HL-60 (cell line): ENCODE measurements around the gene STAMBPL1.

Experiments used
- DNase-seq, 2 experiments: peaks; one replicate each; pipeline ENCODE4 v3.0.0-alpha.2; 2010 to 2020; ENCODE audit warnings: low read depth in 1 of 2, low spot score in 1 of 2
- H3K27ac ChIP-seq: fragments of 250-450 bp; sonication (Bioruptor Pico); replicated peaks from 2 replicates; pipeline ENCODE4 v1.5.1; 2020; ENCODE audit warnings: mild to moderate bottlenecking, moderate library complexity
- H3K27me3 ChIP-seq: fragments of 250-450 bp; sonication (Bioruptor Pico); 2 replicates; pipeline ENCODE4 v1.5.1; 2021; ENCODE audit warnings: mild to moderate bottlenecking, moderate library complexity; ENCODE audit not compliant: insufficient read depth, poor library complexity, severe bottlenecking
- H3K4me3 ChIP-seq: replicated peaks from 2 replicates; pipeline ENCODE4 v1.5.1; 2011; ENCODE audit warnings: mild to moderate bottlenecking, control low read depth, low read length; ENCODE audit not compliant: insufficient read depth
- GABPA ChIP-seq: IDR thresholded peaks from 2 replicates; pipeline ENCODE4 v1.6.1; 2012; ENCODE audit warnings: low read depth
- POLR2AphosphoS5 ChIP-seq: IDR thresholded peaks from 2 replicates; pipeline ENCODE4 v1.6.1; 2012; ENCODE audit warnings: low read depth
- REST ChIP-seq: IDR thresholded peaks from 2 replicates; pipeline ENCODE4 v1.6.1; 2012; ENCODE audit warnings: low read depth; ENCODE audit not compliant: insufficient replicate concordance
- SPI1 ChIP-seq: IDR thresholded peaks from 2 replicates; pipeline ENCODE4 v1.6.1; 2012; ENCODE audit warnings: low read depth, mild to moderate bottlenecking, borderline replicate concordance
- TF ChIP-seq, protein P1 (sequence below): IDR thresholded peaks from one replicate; pipeline ENCODE4 v1.5.1; 2011; ENCODE audit warnings: low read length, control low read depth, inconsistent platforms; ENCODE audit not compliant: insufficient read depth

STAMBPL1 gene

DNA sequence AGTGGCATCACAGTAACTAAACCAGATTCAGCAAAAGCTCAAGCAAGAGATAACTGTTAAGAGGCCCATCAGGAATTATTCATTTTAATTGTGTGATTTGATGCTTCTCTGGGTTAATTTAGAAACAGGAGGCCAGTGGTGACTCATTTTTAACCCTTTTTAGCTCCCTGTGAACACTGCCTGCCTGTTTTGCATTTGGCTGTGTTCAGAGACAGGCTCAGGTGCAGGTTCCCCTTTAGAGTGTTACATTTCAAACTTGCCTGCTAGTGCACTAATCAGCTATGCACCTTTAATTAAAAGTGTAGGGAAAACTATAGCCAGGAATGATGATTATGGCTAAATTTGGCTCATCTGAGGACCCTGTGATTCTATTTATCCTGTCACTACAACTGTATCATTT is 6.5 kb downstream of the STAMBPL1 start:
- no peak overlapping the region for H3K27ac ChIP-seq
- no peak overlapping the region for H3K4me3 ChIP-seq
- TF ChIP-seq, protein P1, sequence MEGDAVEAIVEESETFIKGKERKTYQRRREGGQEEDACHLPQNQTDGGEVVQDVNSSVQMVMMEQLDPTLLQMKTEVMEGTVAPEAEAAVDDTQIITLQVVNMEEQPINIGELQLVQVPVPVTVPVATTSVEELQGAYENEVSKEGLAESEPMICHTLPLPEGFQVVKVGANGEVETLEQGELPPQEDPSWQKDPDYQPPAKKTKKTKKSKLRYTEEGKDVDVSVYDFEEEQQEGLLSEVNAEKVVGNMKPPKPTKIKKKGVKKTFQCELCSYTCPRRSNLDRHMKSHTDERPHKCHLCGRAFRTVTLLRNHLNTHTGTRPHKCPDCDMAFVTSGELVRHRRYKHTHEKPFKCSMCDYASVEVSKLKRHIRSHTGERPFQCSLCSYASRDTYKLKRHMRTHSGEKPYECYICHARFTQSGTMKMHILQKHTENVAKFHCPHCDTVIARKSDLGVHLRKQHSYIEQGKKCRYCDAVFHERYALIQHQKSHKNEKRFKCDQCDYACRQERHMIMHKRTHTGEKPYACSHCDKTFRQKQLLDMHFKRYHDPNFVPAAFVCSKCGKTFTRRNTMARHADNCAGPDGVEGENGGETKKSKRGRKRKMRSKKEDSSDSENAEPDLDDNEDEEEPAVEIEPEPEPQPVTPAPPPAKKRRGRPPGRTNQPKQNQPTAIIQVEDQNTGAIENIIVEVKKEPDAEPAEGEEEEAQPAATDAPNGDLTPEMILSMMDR, result no peak
- H3K27me3 ChIP-seq, result no peaks in the 10 kb centered on the region
- DNase-seq, result no peak

- no peak for DNase-seq
- Histone ChIP-seq H3K27me3 (no peaks in the 10 kb centered on the region), H3K27ac (no peak overlapping the region), H3K4me3 (no peak overlapping the region)
- TF ChIP-seq, protein P1, result no peak
- TF ChIP-seq SPI1, result no peak
- TF ChIP-seq POLR2AphosphoS5, result no peak
- TF ChIP-seq GABPA, result no peak
- TF ChIP-seq REST, result no peak
Observed at GRCh38 chr10:88888810-88889445, 8.9 kb downstream of the STAMBPL1 start.

- Histone ChIP-seq H3K4me3 (no peak overlapping the region), H3K27ac (no peak overlapping the region)
Observed at GRCh38 chr10:88889559-88890337, 9.7 kb downstream of the STAMBPL1 start.

More at GRCh38 chr10:88889559-88890337, 9.7 kb downstream of the STAMBPL1 start:
- H3K27me3 ChIP-seq, result no peaks in the 10 kb centered on the region
- no peak for DNase-seq
- no peak for TF ChIP-seq POLR2AphosphoS5
- TF ChIP-seq REST, result no peak
